ENCODE results near the gene TPI1.
"Not testable (repeated sequence)": the region's sequence is repeated elsewhere in the genome, so short reads cannot be mapped to it uniquely, and the experiment has no call there.

The TPI1 gene

DNA sequence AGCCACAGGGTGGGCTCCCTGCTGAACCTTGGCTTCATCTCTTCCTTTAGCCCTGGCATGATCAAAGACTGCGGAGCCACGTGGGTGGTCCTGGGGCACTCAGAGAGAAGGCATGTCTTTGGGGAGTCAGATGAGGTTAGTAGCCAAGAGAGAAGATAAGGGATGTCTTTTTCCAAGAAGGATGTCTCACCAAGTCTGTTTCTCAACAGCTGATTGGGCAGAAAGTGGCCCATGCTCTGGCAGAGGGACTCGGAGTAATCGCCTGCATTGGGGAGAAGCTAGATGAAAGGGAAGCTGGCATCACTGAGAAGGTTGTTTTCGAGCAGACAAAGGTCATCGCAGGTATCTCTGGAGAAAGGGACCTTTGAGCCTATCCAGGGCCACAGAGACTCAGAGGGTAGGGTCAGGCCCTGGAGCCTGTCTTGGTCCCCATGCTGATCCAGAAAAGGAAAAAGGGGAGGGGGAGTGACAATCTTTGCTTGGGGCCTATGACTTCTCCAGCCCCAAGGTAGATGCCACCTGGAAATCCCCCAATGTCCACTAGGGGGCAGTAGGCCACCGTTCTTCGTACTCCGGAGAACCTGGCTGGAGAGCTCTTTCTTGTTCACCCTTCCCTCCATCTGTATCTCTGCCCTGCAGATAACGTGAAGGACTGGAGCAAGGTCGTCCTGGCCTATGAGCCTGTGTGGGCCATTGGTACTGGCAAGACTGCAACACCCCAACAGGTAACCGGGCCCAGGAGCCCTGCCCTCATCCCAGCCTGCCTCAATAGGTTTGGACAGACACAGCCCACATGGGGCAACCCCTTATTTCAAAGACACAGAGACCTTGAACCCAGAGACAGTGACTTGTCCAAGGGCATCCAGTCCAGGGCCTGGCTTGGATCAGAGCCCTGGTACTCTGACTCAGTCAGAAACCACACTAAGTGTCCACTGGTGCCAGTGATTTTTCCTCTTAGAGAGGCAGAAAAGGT lies 2.0 kb downstream of the TPI1 start:
- peak; percentile 69 for DNase-seq (ENCODE audit: low spot score)

GRCh38 chr12:6870304-6870703 lies 3.0 kb downstream of the TPI1 start:
- DNase-seq (ENCODE audit: low spot score): not testable (repeated sequence)

GRCh38 chr12:6871052-6871957 lies 4.0 kb downstream of the TPI1 start:
- no peak for DNase-seq (ENCODE audit: low spot score)

DNA sequence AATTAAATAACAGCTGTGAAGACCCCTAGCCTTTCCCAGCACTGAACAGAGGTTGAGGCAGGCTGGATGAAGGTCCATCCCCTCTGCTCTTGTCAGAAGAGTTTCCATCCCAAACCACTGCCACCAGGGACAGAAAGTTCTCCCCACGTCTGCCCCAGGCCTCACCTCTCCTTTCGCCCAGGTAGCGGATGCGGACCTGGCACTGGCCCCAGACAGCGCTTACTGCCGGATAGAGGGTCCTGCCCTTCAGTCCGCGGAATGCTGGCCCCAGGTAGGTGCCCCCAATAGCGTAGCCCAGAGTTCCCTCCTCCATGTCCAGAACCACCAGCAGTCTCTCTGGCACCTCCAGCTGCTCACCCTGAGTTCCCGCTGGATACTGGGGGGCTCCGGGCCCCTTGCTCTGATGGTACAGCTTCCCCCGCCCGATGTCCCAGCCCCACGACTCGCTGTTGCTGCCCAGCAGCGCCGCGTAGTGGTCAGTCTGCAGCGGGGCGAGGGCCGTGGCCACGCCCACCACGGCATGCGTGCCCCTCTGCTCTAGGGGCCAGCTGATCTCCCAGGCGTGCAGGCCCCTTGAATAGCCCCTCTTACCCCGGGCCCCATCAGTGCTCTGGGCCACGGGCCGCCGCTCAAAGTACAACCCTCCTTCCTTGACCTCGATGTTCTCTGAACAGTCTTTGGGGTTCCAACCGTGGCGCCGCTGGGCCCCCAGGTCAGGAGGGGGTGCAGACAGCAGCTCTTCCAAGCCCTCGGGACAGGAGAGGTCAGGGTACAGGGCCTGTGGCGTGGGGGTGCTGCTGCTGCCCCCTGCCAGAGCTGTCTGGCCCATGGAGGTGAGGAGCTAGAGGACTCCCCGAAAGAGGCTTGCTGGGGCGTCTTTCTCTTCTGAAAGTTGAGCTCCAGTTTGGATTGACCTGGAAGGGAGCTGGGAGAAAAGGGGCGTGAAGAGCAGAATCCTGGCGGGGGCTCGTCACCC lies 5.0 kb downstream of the TPI1 start:
- peak; percentile 82 for DNase-seq (ENCODE audit: low spot score)

- peak; percentile 95 for DNase-seq (ENCODE audit: low spot score)
These were observed 6.0 kb downstream of the TPI1 start, which contains the start of gene SPSB2 for GRCh38 chr12:6873094-6874014. Gene SPSB2, minus strand, starts transcription at chr12:6873303. Its CDS starts 402 bp downstream, at chr12:6872901.

GRCh38 chr12:6874015-6874368 lies 6.7 kb downstream of the TPI1 start:
- DNase-seq (ENCODE audit: low spot score): not testable (repeated sequence)

DNA sequence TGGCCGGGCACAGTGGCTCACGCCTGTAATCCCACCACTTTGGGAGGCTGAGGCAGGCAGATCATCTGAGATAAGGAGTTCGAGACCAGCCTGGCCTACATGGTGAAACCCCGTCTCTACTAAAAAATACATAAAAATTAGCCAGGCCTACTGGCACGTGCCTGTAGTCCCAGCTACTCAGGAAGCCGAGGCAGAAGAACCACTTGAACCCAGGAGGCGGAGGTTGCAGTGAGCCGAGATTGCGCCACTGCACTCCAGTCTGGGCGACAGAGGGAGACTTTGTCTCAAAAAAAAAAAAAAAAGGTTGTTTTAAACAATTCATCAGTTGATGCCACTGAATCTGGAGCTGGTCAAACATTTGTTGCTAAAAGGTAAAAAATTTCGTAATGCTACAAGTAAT lies 12.5 kb downstream of the TPI1 start:
- not testable (repeated sequence) for DNase-seq (ENCODE audit: low spot score)

GRCh38 chr12:6883252-6883651 lies 15.9 kb downstream of the TPI1 start:
- DNase-seq (ENCODE audit: low spot score): no peak

DNA sequence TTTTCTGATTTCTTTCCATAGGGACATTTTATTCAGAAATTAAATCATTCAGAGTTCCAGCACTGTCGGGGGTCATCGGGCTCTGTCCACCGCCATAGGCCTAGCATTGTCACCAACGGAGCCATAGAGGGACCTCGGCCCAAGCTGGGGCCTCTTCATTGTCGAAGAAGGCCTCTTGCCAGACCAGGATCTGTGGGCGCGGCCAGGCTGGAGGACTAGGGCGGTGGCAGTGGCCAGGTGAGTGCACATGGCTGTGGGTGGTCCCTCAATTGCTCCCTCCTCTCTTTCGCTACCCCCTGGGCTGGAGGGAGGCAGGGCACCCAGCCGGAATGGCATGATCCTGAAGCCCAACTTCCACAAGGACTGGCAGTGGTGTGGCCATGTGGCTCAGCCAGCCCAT lies 16.4 kb downstream of the TPI1 start:
- no peak for DNase-seq (ENCODE audit: low spot score)

GRCh38 chr12:6884539-6884938 lies 17.2 kb downstream of the TPI1 start:
- no peak for DNase-seq (ENCODE audit: low spot score)

DNA sequence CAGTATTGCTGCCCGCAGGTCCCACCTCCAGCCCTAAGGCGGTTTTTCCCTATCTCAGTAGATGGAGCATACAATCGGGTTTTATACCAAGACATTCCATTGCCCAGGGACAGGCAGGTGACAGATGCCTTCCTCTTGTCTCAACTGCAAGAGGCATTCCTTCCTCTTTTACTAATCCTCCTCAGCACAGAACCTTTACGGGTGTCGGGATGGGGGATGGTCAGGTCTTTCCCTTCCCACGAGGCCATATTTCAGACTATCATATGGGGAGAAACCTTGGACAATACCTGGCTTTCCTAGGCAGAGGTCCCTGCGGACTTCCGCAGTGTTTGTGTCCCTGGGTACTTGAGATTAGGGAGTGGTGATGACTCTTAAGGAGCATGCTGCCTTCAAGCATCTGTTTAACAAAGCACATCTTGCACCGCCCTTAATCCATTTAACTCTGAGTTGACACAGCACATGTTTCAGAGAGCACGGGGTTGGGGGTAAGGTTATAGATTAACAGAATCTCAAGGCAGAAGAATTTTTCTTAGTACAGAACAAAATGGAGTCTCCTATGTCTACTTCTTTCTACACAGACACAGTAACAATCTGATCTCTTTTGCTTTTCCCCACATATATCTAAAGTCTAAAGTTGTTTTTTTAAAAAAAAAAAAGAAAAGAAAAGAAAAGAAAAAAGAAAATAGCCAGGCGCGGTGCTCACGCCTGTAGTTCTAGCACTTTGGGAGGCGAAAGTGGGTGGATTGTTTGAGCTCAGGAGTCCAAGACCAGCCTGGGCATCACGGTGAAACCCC lies 19.1 kb downstream of the TPI1 start:
- not testable (repeated sequence) for DNase-seq (ENCODE audit: low spot score)

- DNase-seq (ENCODE audit: low spot score): no peak
These were observed 20.1 kb downstream of the TPI1 start for GRCh38 chr12:6887460-6887859.

DNA sequence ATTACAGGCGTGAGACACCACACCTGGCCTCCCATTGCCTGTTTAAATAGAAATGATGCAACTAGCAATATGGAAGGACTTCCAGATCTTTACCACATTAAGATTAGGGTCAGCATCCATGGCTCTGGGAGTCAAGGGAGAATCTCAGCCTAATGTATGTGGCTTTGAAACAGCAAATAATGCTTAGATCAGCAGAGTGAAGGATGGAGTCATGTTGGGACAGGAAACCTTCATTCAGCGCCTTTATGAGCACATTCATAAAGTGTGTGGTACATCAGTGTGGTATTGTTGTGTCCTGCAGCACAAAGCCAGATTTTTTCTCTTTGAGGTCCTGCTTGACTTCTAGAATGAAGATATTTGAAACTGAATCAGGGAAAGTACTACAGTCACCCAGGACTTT lies 21.0 kb downstream of the TPI1 start:
- no peak for DNase-seq (ENCODE audit: low spot score)

DNA sequence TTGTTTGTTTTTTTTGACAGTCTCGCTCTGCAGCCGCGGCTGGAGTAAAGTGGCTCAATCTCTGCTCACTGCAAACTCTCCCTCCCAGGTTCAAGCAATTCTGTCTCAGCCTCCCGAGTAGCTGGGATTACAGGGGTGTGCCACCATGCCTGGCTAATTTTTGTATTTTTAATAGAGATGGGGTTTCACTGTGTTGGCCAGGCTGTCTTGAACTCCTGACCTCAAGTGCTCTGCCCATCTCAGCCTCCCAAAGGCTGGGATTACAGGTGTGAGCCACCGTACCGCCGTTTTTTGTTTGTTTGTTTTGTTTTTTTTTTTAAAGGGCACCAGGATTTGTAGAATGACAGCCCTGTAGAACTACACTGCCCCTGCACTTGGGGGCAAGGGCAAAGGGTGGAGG lies 21.5 kb downstream of the TPI1 start:
- not testable (repeated sequence) for DNase-seq (ENCODE audit: low spot score)

GRCh38 chr12:6889775-6890573 lies 22.6 kb downstream of the TPI1 start:
- not testable (repeated sequence) for DNase-seq (ENCODE audit: low spot score)

DNA sequence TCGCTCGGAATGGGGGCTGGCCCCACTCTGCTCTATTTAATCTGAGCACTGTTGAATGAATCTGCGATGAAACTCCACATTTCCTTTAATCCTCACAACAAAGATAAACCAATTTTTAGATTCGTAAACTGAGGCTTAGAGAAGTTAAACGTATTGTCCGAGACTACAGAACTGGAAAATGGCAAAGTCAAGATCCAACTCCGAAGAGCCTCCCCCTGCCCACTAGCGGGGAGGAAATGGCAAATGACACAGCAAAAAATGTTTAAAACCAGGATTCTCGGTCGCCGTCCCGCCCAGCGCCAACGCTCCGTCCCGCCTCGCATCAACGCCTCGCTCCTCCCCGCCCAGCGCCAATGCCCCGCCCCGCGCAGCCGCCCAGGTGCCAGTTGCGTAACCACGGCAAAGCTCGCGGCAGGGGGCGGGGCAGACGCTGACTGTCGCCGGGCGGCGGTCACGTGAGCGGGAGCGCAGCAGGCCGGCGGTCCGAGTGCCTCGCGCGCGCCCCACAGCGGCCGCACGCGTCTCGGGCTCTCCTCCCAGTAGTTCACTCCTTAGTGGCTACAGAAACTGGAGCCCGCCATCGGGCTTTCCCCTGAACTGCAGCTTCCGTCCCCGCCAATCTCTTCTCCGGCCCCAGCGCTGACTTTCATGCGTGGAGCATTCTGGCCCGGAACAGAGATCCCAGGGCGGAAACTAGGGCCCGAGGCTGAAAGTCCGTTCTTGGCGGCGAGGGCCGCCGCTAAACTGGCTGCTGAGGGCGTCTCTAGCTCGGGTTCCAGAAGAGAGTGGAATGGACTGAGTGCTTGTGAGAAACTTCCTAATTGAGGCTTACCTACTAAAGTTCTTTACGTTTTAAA lies 23.7 kb downstream of the TPI1 start:
- DNase-seq (ENCODE audit: low spot score): peak; percentile 98

- DNase-seq (ENCODE audit: low spot score): no peak
These were observed 24.3 kb downstream of the TPI1 start for GRCh38 chr12:6891646-6892001.

DNA sequence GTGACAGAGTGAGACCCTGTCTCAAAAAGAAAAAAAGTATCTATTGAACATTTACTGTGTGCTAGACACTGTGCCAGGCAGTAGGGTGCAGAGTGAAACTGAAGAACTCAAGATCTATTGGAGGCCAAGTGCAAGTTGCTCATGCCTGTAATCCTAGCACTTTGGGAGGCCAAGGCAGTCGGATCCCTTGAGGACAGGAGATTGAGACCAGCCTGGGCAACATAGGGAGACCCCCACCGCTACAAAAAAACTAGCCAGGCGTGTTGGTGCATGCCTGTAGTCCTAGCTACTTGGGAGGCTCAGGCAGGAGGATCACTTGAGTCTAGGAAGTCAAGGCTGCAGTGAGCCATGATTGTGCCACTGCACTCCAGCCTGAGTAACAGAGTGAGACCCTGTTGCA lies 25.4 kb downstream of the TPI1 start:
- DNase-seq (ENCODE audit: low spot score): not testable (repeated sequence)

All from iPS-NIHi11 (cell line).